ENCODE data around the gene POLR1A. TPM values are rescaled to one million over a fixed set of nuclear protein-coding genes. Genes with fewer than 3 reads are reported as not detected.

Gene POLR1A
- total RNA-seq, 1 donor from 2014 or later = 43.2 TPM

- Mint-ChIP-seq H3K27ac (ENCODE audit: unreplicated experiment) (no peak overlapping the region), H3K36me3 (ENCODE audit: unreplicated experiment) (peaks cover 49% of the 10 kb centered on the region), H3K9me3 (ENCODE audit: unreplicated experiment) (no peaks in the 10 kb centered on the region), H3K4me1 (ENCODE audit: unreplicated experiment) (no peaks in the 10 kb centered on the region), H3K4me3 (ENCODE audit: unreplicated experiment) (no peak overlapping the region), H3K27me3 (ENCODE audit: unreplicated experiment) (no peaks in the 10 kb centered on the region)
- no peak for DNase-seq (ENCODE audit: extremely low spot score, unreplicated experiment)
- TF ChIP-seq CTCF (IDR thresholded peaks at IDR 0.05) = no peak
Observed at GRCh38 chr2:86142436-86143257, 37.0 kb upstream of the POLR1A start.

- Mint-ChIP-seq H3K36me3 (ENCODE audit: unreplicated experiment) (peaks cover 57% of the 10 kb centered on the region), H3K4me3 (ENCODE audit: unreplicated experiment) (no peak overlapping the region), H3K9me3 (ENCODE audit: unreplicated experiment) (no peaks in the 10 kb centered on the region), H3K4me1 (ENCODE audit: unreplicated experiment) (no peaks in the 10 kb centered on the region), H3K27ac (ENCODE audit: unreplicated experiment) (no peak overlapping the region), H3K27me3 (ENCODE audit: unreplicated experiment) (no peaks in the 10 kb centered on the region)
- DNase-seq (ENCODE audit: extremely low spot score, unreplicated experiment) = no peak
- no peak for TF ChIP-seq CTCF (IDR thresholded peaks at IDR 0.05)
Observed at GRCh38 chr2:86140969-86141392, 35.3 kb upstream of the POLR1A start.

GRCh38 chr2:86139981-86140380 lies 34.3 kb upstream of the POLR1A start:
- Mint-ChIP-seq H3K27me3 (ENCODE audit: unreplicated experiment) (no peaks in the 10 kb centered on the region), H3K9me3 (ENCODE audit: unreplicated experiment) (no peaks in the 10 kb centered on the region), H3K4me3 (ENCODE audit: unreplicated experiment) (no peak overlapping the region), H3K4me1 (ENCODE audit: unreplicated experiment) (no peaks in the 10 kb centered on the region), H3K36me3 (ENCODE audit: unreplicated experiment) (peaks cover 62% of the 10 kb centered on the region), H3K27ac (ENCODE audit: unreplicated experiment) (no peak overlapping the region)
- no peak for DNase-seq (ENCODE audit: extremely low spot score, unreplicated experiment)
- TF ChIP-seq CTCF (IDR thresholded peaks at IDR 0.05) = no peak

- Mint-ChIP-seq H3K4me1 (ENCODE audit: unreplicated experiment) (no peaks in the 10 kb centered on the region), H3K27me3 (ENCODE audit: unreplicated experiment) (no peaks in the 10 kb centered on the region), H3K36me3 (ENCODE audit: unreplicated experiment) (peaks cover 63% of the 10 kb centered on the region), H3K4me3 (ENCODE audit: unreplicated experiment) (no peak overlapping the region), H3K9me3 (ENCODE audit: unreplicated experiment) (no peaks in the 10 kb centered on the region), H3K27ac (ENCODE audit: unreplicated experiment) (no peak overlapping the region)
- TF ChIP-seq CTCF (IDR thresholded peaks at IDR 0.05) = no peak
- no peak for DNase-seq (ENCODE audit: extremely low spot score, unreplicated experiment)
Observed at GRCh38 chr2:86138736-86139625, 33.3 kb upstream of the POLR1A start.

GRCh38 chr2:86136141-86136540 lies 30.5 kb upstream of the POLR1A start:
- no peaks in the 10 kb centered on the region for H3K27me3 Mint-ChIP-seq (ENCODE audit: unreplicated experiment)
- TF ChIP-seq CTCF (IDR thresholded peaks at IDR 0.05) = no peak
- no peak overlapping the region for H3K27ac Mint-ChIP-seq (ENCODE audit: unreplicated experiment)
- no peaks in the 10 kb centered on the region for H3K9me3 Mint-ChIP-seq (ENCODE audit: unreplicated experiment)
- no peak overlapping the region for H3K4me3 Mint-ChIP-seq (ENCODE audit: unreplicated experiment)
- peaks cover 69% of the 10 kb centered on the region for H3K36me3 Mint-ChIP-seq (ENCODE audit: unreplicated experiment)
- no peaks in the 10 kb centered on the region for H3K4me1 Mint-ChIP-seq (ENCODE audit: unreplicated experiment)
- DNase-seq (ENCODE audit: extremely low spot score, unreplicated experiment) = no peak
